ENCODE data around the gene VPS41. TPM values are rescaled to one million over a fixed set of nuclear protein-coding genes. Genes with fewer than 3 reads are reported as not detected.

Gene VPS41
- polyA plus RNA-seq, 1 of the 3 experiments (the other 2 are of a cell fraction) = 20.4 TPM

DNA sequence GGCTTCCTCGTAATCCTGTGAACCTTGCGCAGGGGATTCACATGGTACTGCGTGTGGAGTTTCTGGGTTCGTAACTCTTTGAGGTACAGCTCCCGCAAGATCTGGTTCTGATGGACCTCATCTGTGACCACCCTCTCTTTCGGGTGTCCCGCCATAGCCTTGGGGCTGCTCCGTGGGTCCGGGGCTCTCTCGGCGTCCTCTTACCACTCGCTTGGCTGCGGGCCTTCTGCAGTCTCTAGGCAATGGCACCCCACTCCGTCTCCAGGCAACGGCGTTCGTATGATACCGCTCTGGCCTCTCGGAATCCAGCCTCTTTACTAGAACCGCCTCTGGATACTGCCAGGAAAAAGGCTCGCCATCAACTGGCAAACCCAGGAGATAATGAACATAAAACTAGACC, 223.1 kb downstream of the VPS41 start:
- TF ChIP-seq MEF2A (IDR thresholded peaks at IDR 0.05; ENCODE audit: borderline replicate concordance, low read depth) (no peak), TCF12 (IDR thresholded peaks at IDR 0.05) (no peak), TEAD4 (IDR thresholded peaks at IDR 0.05; ENCODE audit: borderline replicate concordance, insufficient read depth) (no peak), MAX (IDR thresholded peaks at IDR 0.05; ENCODE audit: low read depth) (no peak), POLR2AphosphoS5 (IDR thresholded peaks at IDR 0.05; ENCODE audit: low read depth, low read length) (no peak)
- TF ChIP-seq, protein P1, sequence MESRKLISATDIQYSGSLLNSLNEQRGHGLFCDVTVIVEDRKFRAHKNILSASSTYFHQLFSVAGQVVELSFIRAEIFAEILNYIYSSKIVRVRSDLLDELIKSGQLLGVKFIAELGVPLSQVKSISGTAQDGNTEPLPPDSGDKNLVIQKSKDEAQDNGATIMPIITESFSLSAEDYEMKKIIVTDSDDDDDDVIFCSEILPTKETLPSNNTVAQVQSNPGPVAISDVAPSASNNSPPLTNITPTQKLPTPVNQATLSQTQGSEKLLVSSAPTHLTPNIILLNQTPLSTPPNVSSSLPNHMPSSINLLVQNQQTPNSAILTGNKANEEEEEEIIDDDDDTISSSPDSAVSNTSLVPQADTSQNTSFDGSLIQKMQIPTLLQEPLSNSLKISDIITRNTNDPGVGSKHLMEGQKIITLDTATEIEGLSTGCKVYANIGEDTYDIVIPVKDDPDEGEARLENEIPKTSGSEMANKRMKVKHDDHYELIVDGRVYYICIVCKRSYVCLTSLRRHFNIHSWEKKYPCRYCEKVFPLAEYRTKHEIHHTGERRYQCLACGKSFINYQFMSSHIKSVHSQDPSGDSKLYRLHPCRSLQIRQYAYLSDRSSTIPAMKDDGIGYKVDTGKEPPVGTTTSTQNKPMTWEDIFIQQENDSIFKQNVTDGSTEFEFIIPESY (IDR thresholded peaks at IDR 0.05; ENCODE audit: borderline replicate concordance, low read depth) = no peak
- TF ChIP-seq, protein P2, sequence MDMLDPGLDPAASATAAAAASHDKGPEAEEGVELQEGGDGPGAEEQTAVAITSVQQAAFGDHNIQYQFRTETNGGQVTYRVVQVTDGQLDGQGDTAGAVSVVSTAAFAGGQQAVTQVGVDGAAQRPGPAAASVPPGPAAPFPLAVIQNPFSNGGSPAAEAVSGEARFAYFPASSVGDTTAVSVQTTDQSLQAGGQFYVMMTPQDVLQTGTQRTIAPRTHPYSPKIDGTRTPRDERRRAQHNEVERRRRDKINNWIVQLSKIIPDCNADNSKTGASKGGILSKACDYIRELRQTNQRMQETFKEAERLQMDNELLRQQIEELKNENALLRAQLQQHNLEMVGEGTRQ (IDR thresholded peaks at IDR 0.05; ENCODE audit: borderline replicate concordance, low read depth, low read length) = no peak
- Histone ChIP-seq H3K27ac (ENCODE audit: low read depth in 2 of 2, low read length in 1 of 2) (no peak overlapping the region), H3K4me3 (ENCODE audit: low read depth in 2 of 2, low read length in 1 of 2) (no peak overlapping the region), H3K4me2 (no peak overlapping the region), H4K20me1 (ENCODE audit: insufficient read depth) (no peaks in the 10 kb centered on the region), H3K27me3 (ENCODE audit: insufficient read depth) (no peaks in the 10 kb centered on the region), H3K9me3 (no peaks in the 10 kb centered on the region), H2AFZ (ENCODE audit: low read depth) (no peak overlapping the region), H3K36me3 (replicated peaks in 1 of 2; ENCODE audit: control insufficient read depth in 1 of 2, insufficient read depth in 2 of 2, low read length in 1 of 2) (no peaks in the 10 kb centered on the region), H3K9ac (no peak overlapping the region), H3F3A (replicated peaks; ENCODE audit: insufficient read depth) (no peaks in the 10 kb centered on the region), H3K9me2 (no peaks in the 10 kb centered on the region; the same call in 1 of the 2 replicates), H3K79me2 (ENCODE audit: insufficient read depth) (no peaks in the 10 kb centered on the region), H3K4me1 (ENCODE audit: control insufficient read depth in 1 of 2, insufficient read depth in 2 of 2, low read depth in 1 of 2, low read length in 1 of 2) (no peaks in the 10 kb centered on the region)
- ChIA-PET CTCF (no interaction called here), POLR2A (no interaction called here)
- 72% methylated on average over 21 of the region's 21 CpGs for WGBS (ENCODE audit: low lambda C conversion rate)
- no peak for DNase-seq

DNA sequence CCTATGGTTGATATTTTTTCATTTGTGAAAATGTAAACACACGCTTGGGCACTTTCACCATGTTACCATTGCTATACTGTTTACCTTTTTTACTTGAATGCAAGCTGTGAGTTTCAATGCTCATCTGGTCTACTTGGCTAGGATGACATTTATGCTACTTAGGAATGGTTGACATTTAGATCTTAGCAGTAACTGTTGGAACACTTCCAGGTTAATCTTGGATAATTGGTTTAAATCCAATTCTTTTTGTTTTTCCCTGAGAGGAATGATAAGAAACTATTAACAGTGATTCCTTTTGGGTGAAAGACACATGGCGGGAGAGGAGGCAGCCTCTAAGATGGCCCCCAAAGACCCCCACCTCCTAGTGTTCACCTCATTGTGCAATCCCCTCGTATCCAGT, 226.4 kb downstream of the VPS41 start:
- H4K20me1 ChIP-seq (ENCODE audit: insufficient read depth) = no peaks in the 10 kb centered on the region
- no peaks in the 10 kb centered on the region for H3F3A ChIP-seq (replicated peaks; ENCODE audit: insufficient read depth)
- no peak for DNase-seq
- no peaks in the 10 kb centered on the region for H3K9me3 ChIP-seq
- H3K36me3 ChIP-seq (replicated peaks in 1 of 2; ENCODE audit: control insufficient read depth in 1 of 2, insufficient read depth in 2 of 2, low read length in 1 of 2) = no peaks in the 10 kb centered on the region
- H3K4me3 ChIP-seq (ENCODE audit: low read depth in 2 of 2, low read length in 1 of 2) = no peak overlapping the region
- H3K4me2 ChIP-seq = no peak overlapping the region
- no peaks in the 10 kb centered on the region for H3K4me1 ChIP-seq (ENCODE audit: control insufficient read depth in 1 of 2, insufficient read depth in 2 of 2, low read depth in 1 of 2, low read length in 1 of 2)
- 21% methylated on average over 3 of the region's 3 CpGs for WGBS (ENCODE audit: low lambda C conversion rate)
- no peak overlapping the region for H2AFZ ChIP-seq (ENCODE audit: low read depth)
- H3K27me3 ChIP-seq (ENCODE audit: insufficient read depth) = no peaks in the 10 kb centered on the region
- H3K9me2 ChIP-seq = no peaks in the 10 kb centered on the region; the same call in 1 of the 2 replicates
- TF ChIP-seq NFIC (IDR thresholded peaks at IDR 0.05; ENCODE audit: borderline replicate concordance) = no peak
- no peak for TF ChIP-seq MXI1 (IDR thresholded peaks at IDR 0.05; ENCODE audit: low read depth, low read length)
- TF ChIP-seq GABPA (IDR thresholded peaks at IDR 0.05; ENCODE audit: low read depth) = no peak
- TF ChIP-seq SMC3 (IDR thresholded peaks at IDR 0.05; ENCODE audit: low read depth, low read length) = no peak
- TF ChIP-seq, protein P2 (IDR thresholded peaks at IDR 0.05; ENCODE audit: borderline replicate concordance, low read depth, low read length) = no peak
- TF ChIP-seq MEF2A (IDR thresholded peaks at IDR 0.05; ENCODE audit: borderline replicate concordance, low read depth) = no peak
- no peak for TF ChIP-seq RCOR1 (IDR thresholded peaks at IDR 0.05; ENCODE audit: low read length)
- TF ChIP-seq SIN3A (IDR thresholded peaks at IDR 0.05; ENCODE audit: borderline replicate concordance, low read depth, low read length) = no peak
- TF ChIP-seq FOXM1 (IDR thresholded peaks at IDR 0.05; ENCODE audit: low read depth) = no peak
- no peak for TF ChIP-seq IRF3 (IDR thresholded peaks at IDR 0.05; ENCODE audit: low read depth, low read length)
- no peak for TF ChIP-seq POLR2AphosphoS5 (IDR thresholded peaks at IDR 0.05; ENCODE audit: low read depth, low read length)
- TF ChIP-seq JUND (IDR thresholded peaks at IDR 0.05) = no peak
- no peak for TF ChIP-seq CHD2 (IDR thresholded peaks at IDR 0.05; ENCODE audit: low read length, partially characterized antibody)
- TF ChIP-seq EP300 (IDR thresholded peaks at IDR 0.05; ENCODE audit: borderline replicate concordance in 1 of 2, low read depth in 1 of 2, low read length in 1 of 2) = no peak
- no peak for TF ChIP-seq RXRA (IDR thresholded peaks at IDR 0.05; ENCODE audit: borderline replicate concordance, low read depth)
- no peak overlapping the region for H3K9ac ChIP-seq
- ChIA-PET CTCF (interaction anchor here (1.1 to 1.4 kb wide), 2 partner anchors 10 to 22 kb away, joined by 3 to 4 read pairs; no protein-coding TSS in a partner anchor), POLR2A (no interaction called here)
- no peaks in the 10 kb centered on the region for H3K79me2 ChIP-seq (ENCODE audit: insufficient read depth)
- no peak overlapping the region for H3K27ac ChIP-seq (ENCODE audit: low read depth in 2 of 2, low read length in 1 of 2)
